Keratinocyte (primary cell): ENCODE data around the gene MYL7.

Source experiments
- CTCF ChIP-seq, 3 experiments: IDR thresholded peaks in 1 of 3; conservative IDR thresholded peaks in 1 of 3; optimal IDR thresholded peaks in 1 of 3; 2 replicates in 2 of 3; 3 replicates in 1 of 3; pipeline versions ENCODE3 to v1.5.1; 2011; ENCODE audit warnings: low read length in 3 of 3, mild to moderate bottlenecking in 3 of 3, moderate library complexity in 2 of 3, control low read depth in 1 of 3, inconsistent platforms in 1 of 3; ENCODE audit not compliant: insufficient read depth in 2 of 3; ENCODE audit errors: extremely low read depth in 1 of 3
- EZH2 ChIP-seq: IDR thresholded peaks from one replicate; pipeline ENCODE4 v1.6.1; 2012; ENCODE audit warnings: inconsistent platforms, mild to moderate bottlenecking, low read length, moderate library complexity

DNA sequence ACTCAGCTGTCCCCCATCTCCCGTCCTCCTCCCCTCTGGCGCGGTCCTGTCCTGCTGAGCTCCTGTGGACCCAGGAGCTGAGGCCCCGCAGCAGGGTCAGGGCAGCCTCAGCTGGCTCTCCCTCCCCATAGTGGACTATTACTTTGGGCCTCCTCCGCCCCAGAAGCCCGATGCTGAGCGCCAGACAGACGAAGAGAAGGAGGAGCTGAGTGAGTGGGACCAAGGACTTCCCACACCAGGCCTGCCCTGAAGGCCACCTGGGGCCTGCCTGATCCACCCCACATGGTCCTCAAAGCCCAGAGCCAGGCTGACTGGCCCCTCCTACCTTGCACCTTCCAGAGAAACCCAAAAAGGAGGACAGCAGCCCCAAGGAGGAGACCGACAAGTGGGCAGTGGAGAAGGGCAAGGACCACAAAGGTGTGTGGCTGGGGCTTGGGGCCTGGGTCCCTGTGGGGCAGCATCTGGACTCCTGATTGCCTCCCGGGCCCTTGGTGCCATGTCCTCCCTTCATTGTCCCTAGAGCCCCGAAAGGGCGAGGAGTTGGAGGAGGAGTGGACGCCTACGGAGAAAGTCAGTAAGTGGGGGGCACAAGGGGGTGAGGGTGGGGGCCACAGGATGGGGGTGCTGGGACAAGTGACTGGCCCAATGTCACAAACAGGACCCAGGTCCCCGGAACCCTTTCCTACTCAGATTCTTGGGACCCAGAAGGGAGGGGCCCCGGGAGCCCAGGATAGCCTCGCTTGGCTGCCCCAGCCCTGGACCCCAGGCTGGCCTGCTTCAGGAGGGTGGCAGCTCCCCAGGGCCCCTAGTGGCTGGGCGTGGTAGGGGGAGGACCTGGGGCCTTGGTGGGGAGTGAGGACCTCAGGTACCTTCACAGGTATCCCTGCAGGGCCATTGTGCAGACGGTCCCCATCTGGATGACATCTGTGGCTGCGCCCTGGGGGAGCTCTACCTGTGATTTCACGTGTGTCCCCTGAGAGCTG is 32.1 kb downstream of the MYL7 start:
- TF ChIP-seq CTCF (optimal IDR thresholded peaks at IDR 0.05 in 1 of 3, IDR thresholded peaks at IDR 0.05 in 1 of 3, conservative IDR thresholded peaks at IDR 0.05 in 1 of 3; ENCODE audit: extremely low read depth in 1 of 3, insufficient read depth in 2 of 3, low read length in 3 of 3) (peak in 1 of 3 experiments; percentile 13), EZH2 (no peak)
